Rectal smooth muscle tissue (tissue), 1 donor: ENCODE data around the gene PSG11.
"Not testable (repeated sequence)": the region's sequence is repeated elsewhere in the genome, so short reads cannot be mapped to it uniquely, and the experiment has no call there.

ENCODE experiments used
- H3K27ac ChIP-seq: one replicate; pipeline ENCODE4 v1.7.0; 2013; ENCODE audit warnings: low read depth, low read length, inconsistent platforms
- H3K27me3 ChIP-seq: one replicate; pipeline ENCODE4 v1.7.0; 2013; ENCODE audit warnings: low read length; ENCODE audit not compliant: control insufficient read depth, insufficient read depth
- H3K36me3 ChIP-seq: one replicate; pipeline ENCODE4 v1.7.0; 2013; ENCODE audit warnings: low read length; ENCODE audit not compliant: control insufficient read depth, insufficient read depth
- H3K4me1 ChIP-seq: one replicate; pipeline ENCODE4 v1.7.0; 2013; ENCODE audit warnings: low read length; ENCODE audit not compliant: control insufficient read depth, insufficient read depth
- H3K4me3 ChIP-seq: one replicate; pipeline ENCODE4 v1.7.0; 2013; ENCODE audit warnings: low read length
- H3K9ac ChIP-seq: one replicate; pipeline ENCODE4 v1.7.0; 2013; ENCODE audit warnings: low read length

The PSG11 gene

GRCh38 chr19:42971451-42971850, 54.8 kb downstream of the PSG11 start:
- not testable (repeated sequence) for H3K27me3 ChIP-seq, H3K36me3 ChIP-seq, H3K4me3 ChIP-seq, H3K9ac ChIP-seq, H3K27ac ChIP-seq, H3K4me1 ChIP-seq

- Histone ChIP-seq H3K9ac (no peak overlapping the region), H3K4me3 (no peak overlapping the region), H3K36me3 (no peaks in the 10 kb centered on the region), H3K27me3 (no peaks in the 10 kb centered on the region), H3K4me1 (no peaks in the 10 kb centered on the region), H3K27ac (no peak overlapping the region)
Observed at GRCh38 chr19:42965176-42965575, 61.1 kb downstream of the PSG11 start.

DNA sequence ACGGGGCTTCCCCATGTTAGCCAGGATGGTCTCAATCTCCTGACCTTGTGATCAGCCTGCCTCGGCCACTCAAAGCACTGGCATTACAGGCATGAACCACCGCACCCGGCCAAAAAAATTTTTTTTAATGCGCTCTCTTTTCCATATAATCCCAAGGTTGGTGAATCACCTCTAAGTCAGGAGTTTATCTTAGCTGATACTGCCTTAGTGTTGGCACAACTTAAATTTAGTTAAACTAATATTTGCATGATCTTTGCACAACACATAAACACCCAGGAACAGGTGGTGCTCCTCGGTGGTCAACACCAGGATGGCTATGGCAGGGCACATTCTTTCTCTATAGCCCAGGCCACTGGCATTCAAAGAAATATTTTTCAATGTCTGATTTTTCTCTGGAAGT, 65.2 kb downstream of the PSG11 start:
- Histone ChIP-seq H3K4me1 (no peaks in the 10 kb centered on the region), H3K4me3 (no peak overlapping the region), H3K27me3 (no peaks in the 10 kb centered on the region), H3K36me3 (no peaks in the 10 kb centered on the region), H3K27ac (no peak overlapping the region), H3K9ac (no peak overlapping the region)
